HCT116 (cell line): ENCODE measurements around the gene PDXK. TPM values are rescaled to one million over a fixed set of nuclear protein-coding genes. Genes with fewer than 3 reads are reported as not detected.

Source experiments
- ATAC-seq: fragments of 200-7000 bp; cut with Tn5 transposase; 2 replicates; pipeline ENCODE4 v1.9.1; 2020; ENCODE audit warnings: mild to moderate bottlenecking, moderate library complexity
- BruUV-seq: library from RNA; stranded (reverse); fragments of 400-500 nt; replicated peaks from 2 replicates; lab custom pipeline; 2021; lab: Mats Ljungman, UMichigan
- CTCF ChIA-PET: fragments of 300-600 bp; sonication (Branson Sonifier 250); formaldehyde crosslinking; loops from one replicate; lab custom pipeline; 2021; ENCODE audit warnings: antibody characterized with exemption; lab: Charles Lee
- POLR2A ChIA-PET: fragments of 300-600, 350-600 bp; sonication (Branson Sonifier 250); formaldehyde crosslinking; loops from one replicate; lab custom pipeline; 2021; ENCODE audit warnings: antibody characterized with exemption; lab: Charles Lee
- RAD21 ChIA-PET, 2 experiments: fragments of 300-600 bp; sonication (Branson Sonifier 250); formaldehyde crosslinking; loops; one replicate each; lab custom pipeline; 2023; ENCODE audit warnings: low total read pairs in 2 of 2; ENCODE audit not compliant: uncharacterized antibody in 2 of 2, unreplicated experiment in 2 of 2, low non-redundant PET in 1 of 2; lab: Charles Lee
- DNase-seq: peaks from one replicate; pipeline ENCODE4 v3.0.0-alpha.2; 2010; ENCODE audit warnings: low read depth, low spot score
- H2AFZ ChIP-seq: fragments of 200-600 bp; shearing (Covaris generic), sonication (generic); 2 replicates; pipeline ENCODE4 v1.6.1; 2017; ENCODE audit warnings: low read depth, mixed run types, mixed read lengths, antibody characterized with exemption, low read length; ENCODE audit not compliant: poor library complexity, severe bottlenecking
- H3K27ac ChIP-seq: 2 replicates; pipeline ENCODE4 v1.5.1; 2012; ENCODE audit warnings: low read depth, low read length
- H3K27me3 ChIP-seq: fragments of 200-600 bp; sonication (generic); 2 replicates; pipeline ENCODE4 v1.6.1; 2016; ENCODE audit warnings: mixed run types, low read length, mixed read lengths; ENCODE audit not compliant: insufficient read depth
- H3K36me3 ChIP-seq, 2 experiments: fragments of 200-500 bp in 1 of 2; fragments of 200-600 bp in 1 of 2; sonication (Bioruptor generic) in 1 of 2; sonication (generic) in 1 of 2; 2 replicates each; pipeline versions ENCODE4 v1.5.1 to v1.6.1; 2014 to 2016; ENCODE audit warnings: low read length in 2 of 2, inconsistent platforms in 1 of 2, mixed read lengths in 1 of 2, mixed run types in 1 of 2; ENCODE audit not compliant: insufficient read depth in 2 of 2, control insufficient read depth in 1 of 2
- H3K4me1 ChIP-seq, 2 experiments: fragments of 200-600 bp in 1 of 2; sonication (generic) in 1 of 2; 2 replicates each; pipeline versions ENCODE4 v1.5.1 to v1.6.1; 2012 to 2017; ENCODE audit warnings: low read length in 2 of 2, inconsistent platforms in 1 of 2, mild to moderate bottlenecking in 1 of 2, mixed read lengths in 1 of 2, mixed run types in 1 of 2, moderate library complexity in 1 of 2; ENCODE audit not compliant: insufficient read depth in 2 of 2, control insufficient read depth in 1 of 2
- H3K4me2 ChIP-seq: fragments of 200-600 bp; sonication (generic); 2 replicates; pipeline ENCODE4 v1.6.1; 2017; ENCODE audit warnings: mixed run types, low read length, mixed read lengths
- H3K4me3 ChIP-seq, 2 experiments: fragments of 200-600 bp in 1 of 2; sonication (generic) in 1 of 2; replicated peaks in 1 of 2; 2 replicates each; pipeline ENCODE4 v1.5.1; 2011 to 2016; ENCODE audit warnings: low read length in 2 of 2, control low read depth in 1 of 2, low read depth in 1 of 2, mild to moderate bottlenecking in 1 of 2, mixed read lengths in 1 of 2, mixed run types in 1 of 2
- H3K79me2 ChIP-seq: fragments of 200-600 bp; sonication (generic); 2 replicates; pipeline ENCODE4 v1.6.1; 2017; ENCODE audit warnings: mild to moderate bottlenecking, mixed run types, low read length, moderate library complexity, mixed read lengths; ENCODE audit not compliant: insufficient read depth
- H3K9ac ChIP-seq: fragments of 200-600 bp; sonication (generic); 2 replicates; pipeline ENCODE4 v1.6.1; 2016; ENCODE audit warnings: low read length, mixed read lengths
- H3K9me2 ChIP-seq: fragments of 200-600 bp; sonication (generic), shearing (Covaris generic); 2 replicates; pipeline ENCODE4 v1.6.1; 2017; ENCODE audit warnings: mixed run types, mild to moderate bottlenecking, moderate library complexity; ENCODE audit not compliant: insufficient read depth
- H3K9me3 ChIP-seq, 2 experiments: fragments of 200-500 bp in 1 of 2; fragments of 200-600 bp in 1 of 2; sonication (Bioruptor generic) in 1 of 2; sonication (generic) in 1 of 2; 2 replicates each; pipeline ENCODE4 v1.6.1; 2014 to 2017; ENCODE audit warnings: low read length in 2 of 2, mixed read lengths in 2 of 2, inconsistent platforms in 1 of 2, low read depth in 1 of 2, mild to moderate bottlenecking in 1 of 2, mixed run types in 1 of 2, moderate library complexity in 1 of 2; ENCODE audit not compliant: control insufficient read depth in 1 of 2, insufficient read depth in 1 of 2
- H4K20me1 ChIP-seq: fragments of 200-600 bp; sonication (generic), shearing (Covaris generic); 2 replicates; pipeline ENCODE4 v1.6.1; 2017; ENCODE audit warnings: mixed run types, mild to moderate bottlenecking, moderate library complexity; ENCODE audit not compliant: insufficient read depth
- CBX3 ChIP-seq: IDR thresholded peaks from 2 replicates; pipeline ENCODE4 v1.6.1; 2012; ENCODE audit warnings: low read depth
- CEBPB ChIP-seq: IDR thresholded peaks from 2 replicates; pipeline ENCODE4 v1.6.1; 2012; ENCODE audit warnings: low read depth
- EZH2phosphoT487 ChIP-seq: fragments of 200-600 bp; IDR thresholded peaks from 2 replicates; pipeline ENCODE4 v1.6.1; 2018; ENCODE audit warnings: antibody characterized with exemption, borderline replicate concordance
- POLR2AphosphoS5 ChIP-seq: IDR thresholded peaks from 2 replicates; pipeline ENCODE4 v1.6.1; 2011; ENCODE audit warnings: mild to moderate bottlenecking, low read depth, low read length, moderate library complexity
- REST ChIP-seq: IDR thresholded peaks from 2 replicates; pipeline ENCODE4 v1.6.1; 2012; ENCODE audit warnings: low read depth
- SRF ChIP-seq: IDR thresholded peaks from 2 replicates; pipeline ENCODE4 v1.6.1; 2012; ENCODE audit warnings: low read depth
- intact Hi-C: fragments of 100-400 bp; cut with micrococcal nuclease; formaldehyde crosslinking; loops from 2 replicates; pipeline ENCODE4 v1.10.0; 2022
- total RNA-seq: library from RNA; stranded (reverse); gene quantifications from one replicate; pipeline ENCODE4 v1.2.1, GENCODE V29; 2021; ENCODE audit not compliant: unreplicated experiment

PDXK gene
- total RNA-seq, 1 experiment from 2014 or later = 127 TPM

- TF ChIP-seq REST (no peak), SRF (no peak), CEBPB (no peak), CBX3 (no peak)
These were observed 27.0 kb downstream of the PDXK start (continued) for GRCh38 chr21:43745772-43746517.

GRCh38 chr21:43748622-43749021 is 29.7 kb downstream of the PDXK start:
- DNase-seq (no peak), ATAC-seq (no peak)
- Histone ChIP-seq H3K4me2 (no peak overlapping the region), H3K36me3 (peaks cover 25 to 48% of the 10 kb centered on the region in 2 experiments; a peak in 3 of 4 replicates), H4K20me1 (no peaks in the 10 kb centered on the region), H3K9me2 (no peaks in the 10 kb centered on the region), H3K4me1 (peaks cover 0 to 12% of the 10 kb centered on the region in 2 experiments; a peak in 2 of 4 replicates), H3K9ac (no peak overlapping the region), H3K27me3 (no peaks in the 10 kb centered on the region), H2AFZ (no peak overlapping the region), H3K27ac (no peak overlapping the region), H3K4me3 (no peak overlapping the region), H3K9me3 (no peaks in the 10 kb centered on the region), H3K79me2 (no peaks in the 10 kb centered on the region)
- intact Hi-C loops = no loop called here
- ChIA-PET POLR2A (no interaction called here), CTCF (no interaction called here), RAD21 (no interaction called here)
- BruUV-seq = no TSS peak
- TF ChIP-seq POLR2AphosphoS5 (no peak), EZH2phosphoT487 (no peak)
